GM18498 (cell line): ENCODE measurements around the gene PSMB2.

Source experiments
- ATAC-seq: cut with Tn5 transposase; IDR thresholded peaks from one replicate; pipeline ENCODE4 v1.9.1; 2021; ENCODE audit warnings: mild to moderate bottlenecking, moderate library complexity; ENCODE audit not compliant: unreplicated experiment

PSMB2 gene

DNA sequence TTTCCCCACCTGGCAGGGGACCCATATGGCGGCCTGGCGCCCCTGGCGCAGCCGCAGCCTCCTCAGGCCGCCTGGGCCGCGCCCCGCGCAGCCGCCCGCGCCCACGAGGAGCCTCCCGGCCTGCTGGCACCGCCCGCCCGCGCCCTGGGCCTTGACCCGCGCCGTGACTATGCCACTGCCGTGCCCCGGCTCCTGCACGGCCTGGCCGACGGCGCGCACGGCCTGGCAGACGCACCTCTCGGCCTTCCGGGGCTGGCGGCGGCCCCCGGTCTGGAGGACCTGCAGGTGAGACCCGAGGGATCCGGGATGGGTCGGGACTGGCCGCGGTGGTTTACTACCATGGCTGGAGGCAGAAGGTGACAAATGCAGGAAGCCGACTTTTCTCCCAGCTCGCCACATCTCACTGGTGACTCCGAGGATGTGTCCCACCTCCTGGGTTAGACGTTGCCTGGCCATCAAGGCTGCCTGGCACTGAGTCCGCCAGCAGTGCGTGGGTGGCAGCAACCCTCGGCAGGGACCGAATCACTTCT lies 67.1 kb downstream of the PSMB2 start:
- no peak for ATAC-seq

DNA sequence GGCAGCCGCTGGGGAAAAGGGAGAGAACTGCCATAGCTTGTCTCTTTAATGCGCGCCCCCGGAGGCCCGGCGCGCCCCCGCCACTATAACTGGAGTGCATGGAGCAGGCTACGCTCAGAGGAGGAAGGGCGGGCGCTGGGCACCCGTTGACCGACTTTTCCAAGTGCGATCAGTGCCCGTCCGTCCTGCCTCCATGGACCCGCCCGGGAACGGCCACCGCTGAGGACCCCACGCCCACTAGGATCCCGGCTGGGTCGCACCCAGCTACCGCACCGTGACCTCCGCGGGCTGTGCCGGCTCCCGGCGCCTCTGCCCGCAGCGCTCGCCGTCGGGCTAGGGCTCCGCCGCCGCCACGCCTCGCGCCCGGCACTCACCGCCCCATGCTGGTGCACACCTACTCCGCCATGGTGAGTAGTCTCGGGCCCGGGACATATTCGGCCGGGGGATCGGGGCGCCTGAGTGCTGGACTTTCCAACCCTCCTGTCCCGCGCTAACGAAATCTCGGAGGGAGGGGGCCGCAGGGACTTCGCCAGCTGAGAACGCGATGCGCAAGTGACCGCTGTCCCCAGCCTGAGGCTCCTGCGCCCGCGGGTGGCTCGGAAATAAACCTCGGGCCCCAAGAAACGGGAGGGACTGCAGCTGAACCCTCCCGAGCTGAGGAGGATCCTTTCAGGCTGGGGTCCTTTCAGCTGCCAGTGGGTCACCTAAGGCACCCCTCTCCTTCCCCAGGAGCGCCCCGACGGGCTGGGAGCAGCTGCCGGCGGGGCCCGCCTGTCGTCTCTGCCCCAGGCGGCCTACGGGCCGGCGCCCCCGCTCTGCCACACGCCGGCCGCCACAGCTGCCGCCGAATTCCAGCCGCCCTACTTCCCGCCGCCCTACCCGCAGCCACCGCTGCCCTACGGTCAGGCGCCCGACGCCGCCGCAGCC lies 67.9 kb downstream of the PSMB2 start, which contains the start of gene TFAP2E:
Gene TFAP2E (plus strand): TSS at position 117 of the 927 bp plus-strand sequence. CDS start 264 bp downstream, at position 381.
- ATAC-seq = no peak

DNA sequence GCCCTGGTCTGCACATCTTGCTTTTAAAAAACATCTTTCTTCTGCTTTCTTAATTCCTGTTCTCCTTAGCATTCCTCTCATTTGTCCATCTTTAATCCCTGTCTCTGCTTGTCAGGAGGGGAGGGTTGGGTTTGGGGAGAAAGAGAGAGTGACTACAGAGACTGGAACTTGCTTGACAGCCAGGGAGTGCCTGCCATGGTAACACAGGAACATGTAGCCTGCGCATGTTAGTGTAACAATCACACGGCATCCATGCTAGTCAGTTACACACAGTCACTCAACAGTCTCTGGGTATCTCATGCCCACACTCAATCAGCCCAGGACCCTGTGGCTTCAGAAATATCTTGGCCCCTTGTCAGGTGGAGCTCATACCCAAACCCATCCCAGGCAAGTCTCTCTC lies 69.0 kb downstream of the PSMB2 start:
- ATAC-seq = no peak

DNA sequence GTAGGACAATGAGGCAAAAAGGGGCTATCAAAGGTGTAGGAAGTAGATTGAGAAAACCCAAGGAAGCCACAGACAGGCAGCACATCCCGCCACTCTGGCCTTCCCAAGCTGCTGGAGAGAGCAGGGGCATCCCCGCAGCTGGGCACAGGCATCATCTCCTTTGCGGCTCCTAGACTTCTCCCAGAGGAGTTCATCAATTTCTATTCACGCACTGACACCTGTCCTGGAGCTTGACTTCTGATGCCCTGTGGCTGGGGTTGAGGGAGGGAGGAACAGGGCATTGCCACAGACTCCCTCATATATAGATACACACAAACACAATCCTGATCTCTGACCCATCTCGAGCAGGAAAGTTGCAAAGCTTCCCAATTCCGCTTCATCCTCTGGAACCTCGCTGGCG lies 70.1 kb downstream of the PSMB2 start:
- ATAC-seq = no peak

DNA sequence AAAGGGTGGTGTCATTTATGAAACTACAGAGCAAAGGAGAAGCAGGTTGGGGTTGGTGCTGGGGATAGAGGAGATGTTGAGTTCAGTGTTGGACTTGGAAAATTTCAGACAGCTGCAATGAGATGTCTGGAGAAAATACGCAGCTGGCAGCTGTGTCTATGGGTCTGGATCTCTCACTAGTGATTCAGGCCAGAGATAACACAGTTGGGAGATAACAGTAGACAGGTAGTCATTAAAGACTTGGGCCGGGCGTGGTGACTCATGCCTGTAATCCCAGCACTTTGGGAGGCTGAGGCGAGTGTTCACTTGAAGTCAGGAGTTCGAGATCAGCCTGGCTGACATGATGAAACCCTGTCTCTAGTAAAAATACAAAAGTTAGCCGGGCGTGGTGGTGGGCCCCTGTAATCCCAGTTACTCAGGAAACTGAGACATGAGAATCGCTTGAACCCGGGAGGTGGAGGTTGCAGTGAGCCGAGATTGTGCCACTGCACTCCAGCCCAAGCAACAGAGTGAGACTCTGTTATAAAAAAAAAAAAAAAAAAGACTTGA lies 70.7 kb downstream of the PSMB2 start:
- ATAC-seq = no peak

DNA sequence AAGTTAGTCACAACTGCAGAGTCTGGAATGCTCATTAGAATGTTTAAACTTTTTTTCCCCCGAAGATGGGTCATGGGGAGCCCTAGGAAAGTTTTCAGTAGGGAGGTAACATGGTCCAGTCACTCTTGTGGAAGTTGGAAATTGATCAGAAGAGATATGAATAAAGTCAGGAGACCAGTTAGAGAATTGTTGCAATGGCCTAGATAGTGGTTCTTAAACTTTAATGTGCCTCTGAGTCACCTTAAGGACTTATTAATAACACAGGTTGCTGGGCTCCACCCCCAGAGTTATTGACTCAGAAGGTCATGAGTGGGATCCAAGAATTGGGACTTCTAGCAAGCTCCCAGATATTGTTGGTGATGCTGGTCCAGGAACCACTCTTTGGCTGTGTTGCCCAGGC lies 71.4 kb downstream of the PSMB2 start:
- no peak for ATAC-seq

DNA sequence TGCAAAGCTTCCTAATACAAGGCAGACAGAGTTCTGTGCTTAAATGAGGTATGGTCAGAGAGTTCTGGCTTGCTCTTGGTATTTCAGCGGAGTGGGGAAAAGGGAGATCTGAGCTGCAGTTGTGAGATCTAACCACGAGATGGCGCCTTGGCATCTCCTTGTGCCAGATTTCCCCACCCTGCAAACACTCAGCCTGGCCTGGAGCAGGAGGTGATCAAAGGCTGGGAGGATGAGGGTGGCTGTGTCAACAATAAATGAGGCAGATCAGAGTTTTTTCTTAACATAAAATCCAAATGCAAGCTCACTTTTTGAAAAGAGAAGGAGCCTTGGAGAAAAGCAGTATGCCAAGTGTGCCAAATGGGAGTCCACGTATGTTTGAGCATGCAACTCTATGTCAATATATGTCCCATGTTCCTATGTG lies 72.3 kb downstream of the PSMB2 start:
- no peak for ATAC-seq

DNA sequence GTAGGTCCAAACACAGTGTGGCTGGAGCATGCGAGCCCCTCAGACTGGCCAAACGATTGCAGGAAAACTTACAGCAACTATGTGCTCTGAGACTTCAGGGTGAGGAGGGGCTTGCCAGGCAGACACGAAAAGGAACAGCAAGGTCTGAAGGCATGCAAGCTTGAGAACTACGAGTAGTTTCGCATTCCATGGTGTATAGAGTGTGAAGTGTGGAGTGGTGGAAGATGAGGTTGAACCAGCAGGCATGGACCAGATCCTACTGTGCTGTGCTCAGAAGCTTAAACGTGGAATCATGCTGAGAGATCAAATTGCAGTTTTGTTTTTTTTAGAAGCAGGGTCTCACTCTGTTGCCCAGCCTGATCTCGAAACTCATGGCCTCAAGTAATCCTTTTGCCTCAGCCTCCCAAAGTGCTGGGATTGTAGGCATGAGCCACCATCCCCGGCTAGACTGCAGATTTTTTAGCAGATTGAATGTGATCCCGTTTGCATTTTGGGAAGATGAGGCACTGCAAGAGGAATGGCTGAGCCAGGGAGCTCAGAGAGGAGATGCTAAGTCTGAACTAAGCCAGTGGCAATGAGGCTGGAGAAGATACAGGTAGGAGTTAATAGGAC lies 73.3 kb downstream of the PSMB2 start:
- no peak for ATAC-seq

DNA sequence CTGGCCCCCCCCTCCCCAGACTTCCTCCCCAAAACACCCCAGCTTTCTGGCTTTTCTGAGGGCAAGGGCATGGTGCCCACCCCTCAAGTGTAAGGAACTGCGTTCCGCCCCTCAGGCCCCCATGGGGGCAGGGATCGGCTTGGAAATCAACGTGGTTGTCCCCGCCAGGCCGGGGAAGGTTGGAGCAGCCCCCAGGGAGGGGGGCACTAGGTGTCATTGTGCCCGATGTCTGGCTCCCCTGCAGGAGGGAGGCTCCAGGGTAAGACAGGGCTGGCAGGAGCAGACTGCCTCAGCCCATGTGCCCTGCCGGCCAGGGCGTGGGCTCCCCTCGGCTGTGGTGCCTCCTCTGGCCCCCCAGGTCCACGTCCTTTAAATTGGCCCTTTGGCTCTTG lies 75.6 kb downstream of the PSMB2 start:
- ATAC-seq = no peak

DNA sequence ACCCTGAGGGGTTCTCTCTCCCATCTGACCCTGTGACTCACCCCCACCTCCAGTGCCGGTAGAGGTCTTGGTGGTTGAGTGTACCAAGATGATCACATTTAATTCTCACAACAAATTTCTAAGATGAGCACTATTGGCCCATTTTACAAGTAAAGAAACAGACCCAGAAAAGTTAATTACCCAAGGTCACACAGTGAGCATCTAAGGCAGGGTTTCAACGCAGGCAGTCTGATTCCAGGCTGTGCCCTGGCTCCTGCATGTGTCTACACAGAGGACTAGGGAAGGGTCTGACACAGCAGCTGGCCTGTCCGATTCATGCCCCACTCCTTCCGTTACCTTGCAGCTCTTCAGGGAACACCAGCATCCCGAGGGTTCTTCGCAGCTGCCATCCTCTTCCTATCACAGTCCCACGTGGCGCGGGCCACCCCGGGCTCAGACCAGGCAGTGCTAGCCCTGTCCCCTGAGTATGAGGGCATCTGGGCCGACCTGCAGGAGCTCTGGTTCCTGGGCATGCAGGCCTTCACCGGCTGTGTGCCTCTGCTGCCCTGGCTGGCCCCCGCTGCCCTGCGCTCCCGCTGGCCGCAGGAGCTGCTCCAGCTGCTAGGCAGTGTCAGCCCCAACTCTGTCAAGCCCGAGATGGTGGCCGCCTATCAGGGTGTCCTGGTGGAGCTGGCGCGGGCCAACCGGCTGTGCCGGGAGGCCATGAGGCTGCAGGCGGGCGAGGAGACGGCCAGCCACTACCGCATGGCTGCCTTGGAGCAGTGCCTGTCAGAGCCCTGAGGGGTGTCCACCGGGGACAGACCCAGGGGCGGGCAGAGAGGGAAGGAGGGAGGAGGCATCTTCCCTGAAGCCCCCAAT lies 76.2 kb downstream of the PSMB2 start:
- no peak for ATAC-seq

DNA sequence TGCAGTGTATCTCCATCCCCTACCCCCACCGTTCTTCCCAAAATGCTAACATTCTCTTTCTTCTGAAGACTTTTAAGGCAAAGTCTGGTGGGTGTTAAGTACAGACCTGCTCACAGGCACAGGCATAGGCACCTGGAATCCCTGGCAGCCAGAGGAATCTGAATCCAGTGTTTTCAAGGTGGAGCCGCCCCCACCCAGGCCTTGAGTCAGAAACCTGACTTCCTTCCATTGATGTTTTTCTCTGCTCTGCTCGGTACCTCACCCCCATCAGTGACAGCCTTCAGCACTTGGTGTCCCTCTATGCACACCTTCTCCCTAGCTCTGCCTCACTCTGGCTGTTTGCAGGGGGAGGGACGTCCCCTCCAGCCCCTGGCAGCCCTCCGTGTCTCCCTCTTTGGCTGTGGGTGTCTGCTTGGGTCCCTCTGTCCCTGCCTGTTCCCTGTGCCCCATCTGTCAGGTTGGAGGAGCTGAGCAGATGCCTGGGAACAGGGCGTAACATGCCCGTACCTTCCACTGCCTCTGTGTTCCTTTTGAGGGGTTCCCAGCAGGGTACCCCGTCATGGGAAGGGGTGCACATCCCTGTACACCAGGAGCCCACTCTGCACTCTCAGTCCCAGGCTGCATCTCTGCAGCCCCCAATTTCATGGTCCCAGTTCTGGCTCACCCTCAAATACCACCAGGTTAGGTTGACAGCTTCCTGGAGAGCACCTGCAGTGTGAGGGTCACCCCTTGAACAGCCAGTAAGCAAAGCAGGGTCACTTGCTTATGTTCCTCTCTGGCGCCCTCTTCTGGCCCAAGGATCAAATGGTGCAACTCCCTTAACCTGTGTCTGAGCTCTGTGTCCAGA lies 77.1 kb downstream of the PSMB2 start:
- peak; percentile 52 for ATAC-seq

DNA sequence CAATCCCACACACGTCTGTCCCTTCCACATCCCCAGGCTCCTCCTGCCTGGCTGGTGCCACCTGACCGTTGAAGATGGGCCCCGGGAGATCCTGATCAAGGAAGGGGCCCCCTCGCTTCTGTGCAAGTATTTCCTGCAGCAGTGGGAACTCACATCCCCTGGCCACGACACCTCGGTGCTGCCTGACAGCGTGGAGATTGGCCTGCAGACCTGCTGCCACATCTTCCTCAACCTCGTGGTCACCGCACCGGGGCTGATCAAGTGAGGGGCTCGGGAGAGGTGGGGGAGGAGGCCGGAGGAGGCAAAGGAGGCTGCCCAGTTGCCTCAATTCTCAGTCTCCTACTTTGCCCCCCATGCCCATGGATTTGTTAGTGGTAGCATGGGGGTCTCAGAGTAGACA lies 78.2 kb downstream of the PSMB2 start:
- ATAC-seq = no peak

DNA sequence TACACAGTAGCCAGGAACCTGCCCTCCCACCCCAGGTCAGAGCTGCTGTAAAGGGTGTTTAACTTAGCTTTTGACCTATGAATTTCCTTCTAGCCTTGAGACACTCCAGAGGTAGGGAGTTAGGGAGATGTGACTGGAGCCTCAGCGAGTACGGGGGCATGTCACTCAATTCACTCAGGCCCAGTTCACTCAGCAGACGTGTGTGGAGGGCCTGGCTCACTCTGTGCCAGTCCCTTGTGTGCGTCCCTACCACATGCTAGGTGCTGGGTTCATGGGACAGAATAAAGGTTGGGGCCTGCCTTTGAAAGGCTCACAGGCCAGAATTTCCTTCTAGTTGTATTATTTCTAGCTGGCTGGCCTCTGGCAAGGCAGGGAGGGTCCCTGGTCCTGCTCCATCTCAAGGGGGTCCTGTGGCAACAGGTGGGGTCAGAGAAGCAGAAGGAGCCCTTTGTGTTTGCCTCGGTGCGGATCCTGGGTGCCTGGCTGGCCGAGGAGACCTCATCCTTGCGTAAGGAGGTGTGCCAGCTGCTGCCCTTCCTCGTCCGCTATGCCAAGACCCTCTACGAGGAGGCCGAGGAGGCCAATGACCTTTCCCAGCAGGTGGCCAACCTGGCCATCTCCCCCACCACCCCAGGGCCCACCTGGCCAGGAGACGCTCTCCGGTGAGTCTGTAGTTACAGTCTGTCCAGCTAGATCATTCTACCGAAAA lies 79.2 kb downstream of the PSMB2 start:
- no peak for ATAC-seq

DNA sequence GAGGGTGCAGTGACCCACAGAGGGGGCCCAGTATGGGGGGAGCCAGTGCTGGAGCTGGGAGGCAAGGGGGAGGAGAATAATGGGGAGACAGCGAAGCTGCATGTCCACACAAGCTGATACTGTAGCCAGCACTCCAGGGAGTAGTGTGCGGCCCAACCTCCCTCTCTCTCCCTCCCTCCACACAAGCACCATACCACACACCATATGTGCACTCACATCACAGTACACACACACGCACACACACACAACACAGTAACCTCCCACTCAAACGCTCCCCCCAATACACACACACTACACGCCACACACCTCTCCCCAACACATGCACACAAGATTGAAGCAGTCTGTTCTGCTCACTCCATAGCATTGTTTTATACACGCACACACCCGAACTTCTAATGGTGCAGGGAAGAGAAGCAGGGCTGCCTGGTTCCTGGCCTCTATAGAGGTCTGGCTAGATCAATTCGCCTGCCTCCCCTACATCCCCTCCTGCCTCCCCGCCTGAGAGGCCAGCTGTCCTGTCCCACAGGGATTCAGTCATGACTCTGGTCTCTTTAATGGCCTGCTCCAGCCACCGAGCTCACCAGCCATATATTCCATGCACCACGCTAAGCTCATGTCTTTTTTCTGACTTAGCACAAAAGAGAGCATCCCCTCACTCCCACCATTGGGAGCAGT lies 79.9 kb downstream of the PSMB2 start:
- ATAC-seq = no peak

DNA sequence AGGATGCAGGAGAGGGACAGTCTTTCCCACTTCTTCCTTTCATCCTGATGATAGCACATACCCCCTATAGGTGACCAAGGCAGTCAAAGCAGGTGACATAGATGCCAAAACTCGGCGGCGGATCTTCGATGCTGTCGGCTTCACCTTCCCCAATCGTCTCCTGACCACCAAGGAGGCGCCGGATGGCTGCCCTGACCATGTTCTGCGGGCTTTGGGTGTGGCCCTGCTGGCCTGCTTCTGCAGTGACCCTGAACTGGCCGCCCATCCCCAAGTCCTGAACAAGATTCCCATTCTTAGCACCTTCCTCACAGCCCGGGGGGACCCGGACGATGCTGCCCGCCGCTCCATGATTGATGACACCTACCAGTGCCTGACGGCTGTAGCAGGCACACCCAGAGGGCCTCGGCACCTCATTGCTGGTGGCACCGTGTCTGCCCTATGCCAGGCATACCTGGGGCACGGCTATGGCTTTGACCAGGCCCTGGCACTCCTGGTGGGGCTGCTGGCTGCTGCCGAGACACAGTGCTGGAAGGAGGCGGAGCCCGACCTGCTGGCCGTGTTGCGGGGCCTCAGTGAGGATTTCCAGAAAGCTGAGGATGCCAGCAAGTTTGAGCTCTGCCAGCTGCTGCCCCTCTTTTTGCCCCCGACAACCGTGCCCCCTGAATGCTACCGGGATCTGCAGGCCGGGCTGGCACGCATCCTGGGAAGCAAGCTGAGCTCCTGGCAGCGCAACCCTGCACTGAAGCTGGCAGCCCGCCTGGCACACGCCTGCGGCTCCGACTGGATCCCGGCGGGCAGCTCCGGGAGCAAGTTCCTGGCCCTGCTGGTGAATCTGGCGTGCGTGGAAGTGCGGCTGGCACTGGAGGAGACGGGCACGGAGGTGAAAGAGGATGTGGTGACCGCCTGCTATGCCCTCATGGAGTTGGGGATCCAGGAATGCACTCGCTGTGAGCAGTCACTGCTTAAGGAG lies 80.8 kb downstream of the PSMB2 start:
- no peak for ATAC-seq

DNA sequence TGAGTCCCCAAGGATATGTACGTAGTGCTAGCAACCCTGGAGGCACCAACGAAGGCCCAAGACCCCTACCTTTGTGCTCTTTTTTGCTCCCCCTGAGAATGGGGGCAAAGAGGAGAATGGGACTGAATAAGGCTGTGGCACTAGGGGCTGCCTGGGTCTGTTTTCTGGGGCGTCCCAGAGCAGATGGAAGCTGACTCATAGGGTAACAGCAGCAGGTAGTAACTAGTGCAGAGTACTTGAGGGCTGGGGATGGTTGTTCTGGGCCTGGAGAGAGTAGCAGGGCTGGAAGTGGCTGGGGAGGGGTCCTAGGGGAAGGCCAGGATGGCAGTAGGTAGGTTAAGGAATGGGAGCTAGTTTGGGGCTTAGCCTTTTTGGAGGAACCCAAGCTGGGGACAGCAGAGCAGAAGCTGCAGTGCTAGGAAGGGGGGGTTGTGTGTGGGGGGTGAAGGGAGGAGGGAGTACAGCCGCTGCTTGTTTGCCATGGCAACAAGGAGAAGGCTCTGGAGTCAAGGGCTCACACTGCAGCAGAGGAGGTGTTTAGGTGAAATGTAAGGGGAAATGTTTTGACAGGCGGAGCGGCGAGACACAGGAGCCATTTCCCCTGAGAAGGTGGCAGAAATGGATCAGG lies 81.9 kb downstream of the PSMB2 start:
- no peak for ATAC-seq
